ENCODE data around the gene RHBDD3.

Gene RHBDD3

DNA sequence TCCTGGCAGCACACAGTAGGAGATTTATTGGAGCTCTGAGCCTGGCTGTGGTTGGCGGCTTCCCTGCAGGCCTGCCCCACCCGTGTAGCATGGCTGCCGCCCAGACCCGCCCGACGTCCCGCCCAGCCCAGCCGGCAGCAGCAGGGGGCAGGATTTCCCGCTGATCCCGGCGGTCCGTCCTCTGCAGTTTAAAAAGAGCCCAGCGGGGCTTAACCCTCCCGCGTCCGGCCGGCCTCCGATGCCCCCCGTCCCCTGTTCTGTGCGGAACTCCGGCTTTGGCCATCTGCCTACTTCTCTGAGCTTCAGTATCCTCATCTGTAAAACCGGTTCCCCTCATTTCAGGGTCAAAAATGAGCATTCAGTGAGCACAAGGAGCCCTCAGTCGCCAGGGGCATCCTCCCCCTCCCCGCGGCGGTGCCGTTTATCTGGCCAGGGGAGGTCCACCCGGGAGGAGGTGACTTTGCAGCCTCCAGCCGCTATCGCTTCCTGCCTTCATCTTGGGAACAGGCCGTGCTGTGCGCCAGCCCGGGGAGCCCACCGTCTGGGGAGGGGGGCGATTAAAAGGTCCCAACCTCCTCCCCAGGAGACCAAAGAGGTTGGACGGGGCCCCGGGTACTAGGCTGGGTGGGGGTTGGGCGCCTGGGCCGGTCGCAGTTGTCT lies 38.5 kb upstream of the RHBDD3 start, which contains the start of gene GAS2L1:
Gene GAS2L1, plus strand, starts transcription at position 476 of the 660 bp plus-strand sequence. CDS start 1,456 bp downstream, outside the sequence.
- DNase-seq = peak in 1 of 2 donors; percentile 46

DNA sequence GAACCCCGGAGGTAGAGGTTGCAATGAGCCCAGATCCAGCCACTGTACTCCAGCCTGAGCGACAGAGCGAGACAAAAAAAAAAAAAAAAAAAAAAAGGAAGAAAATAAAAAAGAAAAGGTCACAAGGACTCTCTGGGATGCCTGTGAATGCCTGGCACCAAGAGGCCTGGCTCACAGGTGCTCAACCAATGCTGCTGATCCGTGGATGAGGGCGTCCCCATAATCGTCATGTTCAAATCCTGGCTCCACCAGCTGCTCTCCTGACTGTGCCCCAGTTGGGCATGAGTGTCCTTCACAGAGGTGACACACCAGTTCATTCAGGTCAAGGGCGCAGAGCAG lies 38.0 kb upstream of the RHBDD3 start:
- no peak for DNase-seq

DNA sequence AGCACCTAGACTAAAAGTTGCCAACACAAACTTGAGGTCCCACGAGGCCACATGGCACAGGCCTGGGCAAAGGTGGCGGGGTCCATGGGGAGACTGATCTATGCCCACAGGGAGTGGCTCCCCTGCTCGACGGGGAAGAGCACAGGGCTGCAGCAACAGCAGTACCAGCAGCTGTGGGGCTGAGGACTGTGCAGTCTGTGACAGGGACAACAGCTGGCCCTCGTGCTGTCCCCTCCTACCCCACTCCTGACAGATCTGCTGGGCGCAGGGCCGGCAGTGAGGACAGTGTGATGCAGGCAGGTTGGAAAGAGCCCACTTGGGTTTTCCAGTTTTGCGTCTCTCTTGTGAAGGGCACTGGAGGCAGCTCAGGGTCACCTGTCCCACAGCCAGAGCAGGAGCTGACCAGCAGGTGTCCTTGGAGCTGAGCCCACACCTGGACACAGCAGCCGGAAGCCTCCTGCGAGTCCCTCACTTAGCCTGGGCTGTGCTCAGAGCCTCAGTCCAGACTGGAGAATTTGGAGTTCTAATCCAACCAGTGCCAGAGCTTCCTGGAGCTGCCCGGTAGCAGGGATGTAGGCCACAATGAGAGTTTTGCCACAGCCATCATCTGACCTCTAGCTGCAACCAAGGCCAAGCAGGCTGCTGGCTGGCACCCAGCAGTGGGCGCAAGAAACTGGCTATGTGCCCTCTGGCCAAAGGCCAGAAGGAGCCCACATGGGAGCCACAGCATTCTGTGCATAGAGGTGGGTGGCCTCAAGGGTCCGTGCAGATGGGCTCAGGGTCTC lies 35.1 kb upstream of the RHBDD3 start:
- DNase-seq = no peak

DNA sequence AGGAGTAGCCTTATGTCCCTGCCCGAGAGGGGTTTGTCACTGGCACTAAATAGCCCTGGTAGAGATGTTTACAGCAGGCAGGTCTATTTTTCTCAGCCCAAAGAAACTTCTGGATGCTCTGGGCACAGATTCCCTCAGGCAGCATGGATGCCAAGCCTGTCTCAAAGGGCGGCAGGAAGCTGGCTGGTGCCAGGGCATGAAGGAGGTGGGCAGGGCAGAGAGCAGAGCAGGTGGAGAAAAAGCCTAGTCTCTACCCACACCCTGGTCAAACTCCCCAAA lies 34.6 kb upstream of the RHBDD3 start:
- DNase-seq = no peak

DNA sequence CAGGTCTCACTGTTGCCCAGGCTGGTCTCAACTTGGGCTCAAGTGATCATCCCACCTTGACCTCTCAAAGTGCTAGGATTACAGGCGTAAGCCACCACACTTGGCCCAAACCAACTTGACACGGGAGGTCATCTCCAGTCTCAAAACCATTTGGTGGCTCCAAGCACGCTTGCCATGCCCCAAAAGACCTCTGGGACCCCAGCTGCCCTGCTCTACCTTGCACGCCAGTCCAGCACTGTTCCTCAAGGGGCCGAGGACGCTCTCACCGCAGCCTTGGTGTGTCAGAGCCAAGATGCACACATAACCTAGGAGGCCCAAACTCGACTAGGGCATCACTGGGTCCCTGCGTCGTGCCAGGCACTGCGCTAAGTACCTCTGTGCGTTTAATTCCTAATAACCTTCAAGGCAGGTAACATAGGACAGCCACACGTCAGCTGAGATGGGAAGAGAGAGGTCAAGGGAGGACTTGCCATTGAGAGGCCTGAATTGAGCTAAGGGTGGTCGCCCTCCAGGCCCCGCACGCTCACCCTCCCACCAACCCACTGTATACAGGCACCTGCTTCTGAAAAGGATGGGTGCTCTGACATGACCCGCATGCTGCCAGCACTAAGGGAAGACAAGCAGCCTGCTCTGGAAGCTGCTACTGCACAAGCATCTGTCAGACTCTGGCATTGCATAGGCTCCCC lies 34.1 kb upstream of the RHBDD3 start:
- DNase-seq = no peak

DNA sequence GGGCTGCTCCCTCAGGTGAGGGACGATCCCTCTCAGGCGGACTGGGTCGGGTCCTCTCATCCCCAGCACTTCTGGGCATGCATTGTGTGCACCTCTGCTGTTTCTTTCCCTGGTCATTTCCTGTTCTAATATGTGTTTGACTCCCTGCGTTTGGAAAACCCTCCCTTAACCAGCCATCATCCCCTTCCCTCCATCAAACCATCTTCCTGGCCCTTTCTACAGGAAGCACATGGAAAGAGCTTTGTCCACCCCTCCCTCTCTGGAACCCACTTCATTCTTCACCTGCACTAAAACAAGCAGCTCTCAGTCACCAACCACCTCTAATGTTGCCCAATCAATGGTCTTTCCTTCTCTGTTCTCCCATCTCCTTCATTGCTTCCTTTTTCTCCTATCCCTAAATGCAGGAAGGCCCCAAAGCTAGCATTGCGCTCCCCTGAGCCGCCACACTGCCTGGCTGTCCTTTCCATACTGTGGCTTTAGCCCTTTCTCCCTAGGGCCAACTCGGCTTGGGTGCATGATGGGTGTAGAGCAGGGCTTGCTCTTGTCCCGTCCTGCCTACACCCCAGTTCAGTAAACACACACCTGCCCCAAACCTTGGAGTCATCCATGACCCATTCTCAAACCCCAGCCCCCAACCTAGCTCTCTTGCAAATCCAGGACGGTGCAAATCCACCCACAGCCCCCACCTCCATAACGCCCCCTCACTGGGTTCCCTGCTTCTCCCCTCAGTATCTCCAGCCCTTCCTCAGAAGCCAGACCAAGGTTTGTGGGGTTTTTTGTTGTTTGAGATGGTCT lies 33.2 kb upstream of the RHBDD3 start:
- DNase-seq = no peak

DNA sequence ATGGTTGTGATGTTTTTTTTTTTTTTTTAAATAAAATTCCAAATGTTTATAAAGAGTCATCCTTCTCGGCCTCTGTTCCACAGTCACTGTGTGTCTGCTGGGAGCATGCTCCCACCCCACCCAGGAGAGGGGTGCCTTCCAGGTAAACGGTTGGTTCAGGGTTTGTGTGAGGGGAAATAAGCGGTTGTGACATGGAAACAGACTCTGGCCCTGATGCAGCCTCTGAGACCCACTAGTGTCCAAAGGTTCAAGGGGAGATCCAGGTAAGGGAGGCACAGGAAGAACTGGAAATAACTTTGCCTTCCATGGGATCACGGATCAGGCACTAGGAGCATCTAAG lies 32.7 kb upstream of the RHBDD3 start:
- DNase-seq = no peak

DNA sequence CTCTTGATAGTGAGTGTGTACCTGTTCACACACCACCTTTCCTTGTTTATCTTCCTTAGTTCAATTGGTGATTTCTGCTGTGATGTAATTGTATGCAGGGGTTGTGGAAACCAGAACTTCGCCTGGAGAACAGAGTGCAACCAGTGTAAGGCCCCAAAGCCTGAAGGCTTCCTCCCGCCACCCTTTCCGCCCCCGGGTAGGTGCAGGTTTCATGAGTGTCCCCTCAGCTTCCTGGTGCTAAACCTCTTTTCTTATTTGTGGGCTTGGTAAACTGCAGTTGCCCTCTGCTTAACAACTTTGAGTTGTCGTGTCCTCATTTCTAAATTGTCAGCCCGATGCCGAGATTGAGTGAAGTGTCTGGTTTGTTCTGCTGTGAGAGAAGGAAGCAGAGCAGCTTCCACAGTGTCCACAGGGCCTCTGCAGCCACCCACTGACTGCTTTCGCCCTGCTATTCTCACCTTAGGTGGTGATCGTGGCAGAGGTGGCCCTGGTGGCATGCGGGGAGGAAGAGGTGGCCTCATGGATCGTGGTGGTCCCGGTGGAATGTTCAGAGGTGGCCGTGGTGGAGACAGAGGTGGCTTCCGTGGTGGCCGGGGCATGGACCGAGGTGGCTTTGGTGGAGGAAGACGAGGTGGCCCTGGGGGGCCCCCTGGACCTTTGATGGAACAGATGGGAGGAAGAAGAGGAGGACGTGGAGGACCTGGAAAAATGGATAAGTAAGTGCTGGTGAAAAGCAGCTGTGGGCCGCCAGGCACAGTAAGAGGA lies 31.5 kb upstream of the RHBDD3 start:
- DNase-seq = no peak

DNA sequence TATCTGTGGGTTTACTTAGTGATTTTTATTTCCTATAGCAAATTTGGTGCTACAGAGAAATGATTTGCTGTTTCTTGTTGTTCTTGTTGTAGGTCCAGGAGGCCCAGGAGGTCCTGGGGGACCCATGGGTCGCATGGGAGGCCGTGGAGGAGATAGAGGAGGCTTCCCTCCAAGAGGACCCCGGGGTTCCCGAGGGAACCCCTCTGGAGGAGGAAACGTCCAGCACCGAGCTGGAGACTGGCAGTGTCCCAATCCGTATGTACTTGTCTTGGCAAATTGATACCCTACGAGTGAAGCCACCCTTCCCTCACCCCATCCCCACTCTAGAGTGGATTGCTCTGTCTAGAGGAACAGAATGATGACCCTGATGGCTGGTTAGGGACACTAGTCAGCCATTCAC lies 30.9 kb upstream of the RHBDD3 start:
- no peak for DNase-seq

DNA sequence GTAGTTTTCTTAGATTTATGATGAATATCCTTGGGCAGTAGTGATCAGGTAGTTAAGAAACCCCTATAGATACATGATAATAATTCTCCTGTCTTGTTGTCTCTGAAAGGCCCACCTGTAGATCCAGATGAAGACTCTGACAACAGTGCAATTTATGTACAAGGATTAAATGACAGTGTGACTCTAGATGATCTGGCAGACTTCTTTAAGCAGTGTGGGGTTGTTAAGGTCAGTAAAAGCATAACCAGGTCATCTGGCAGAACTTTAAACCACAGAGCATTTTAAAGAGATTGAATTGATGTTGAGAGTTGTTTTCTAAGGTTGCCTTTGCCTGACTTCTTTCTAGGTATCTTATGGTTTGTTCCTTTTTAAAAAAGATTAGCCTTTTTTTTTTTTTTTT lies 24.6 kb upstream of the RHBDD3 start:
- no peak for DNase-seq

DNA sequence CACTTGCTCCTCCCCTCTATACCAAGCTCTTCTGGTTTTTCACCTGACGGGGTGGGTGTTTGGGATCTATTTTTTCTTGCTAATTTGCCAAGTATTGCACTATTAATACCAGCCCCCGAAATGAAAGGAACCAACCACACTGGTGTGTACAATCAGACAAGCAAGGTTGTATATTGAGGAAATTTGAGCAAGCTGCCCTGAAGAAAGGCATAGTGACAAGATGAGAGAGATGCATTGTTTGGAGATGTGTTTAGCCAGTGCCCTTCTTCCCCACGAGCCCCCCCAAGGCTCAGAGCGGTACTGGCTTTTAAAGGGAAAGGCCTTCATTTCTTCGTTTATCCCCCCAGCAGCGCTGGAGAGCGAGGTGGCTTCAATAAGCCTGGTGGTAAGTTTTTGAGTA lies 23.4 kb upstream of the RHBDD3 start:
- DNase-seq = no peak

DNA sequence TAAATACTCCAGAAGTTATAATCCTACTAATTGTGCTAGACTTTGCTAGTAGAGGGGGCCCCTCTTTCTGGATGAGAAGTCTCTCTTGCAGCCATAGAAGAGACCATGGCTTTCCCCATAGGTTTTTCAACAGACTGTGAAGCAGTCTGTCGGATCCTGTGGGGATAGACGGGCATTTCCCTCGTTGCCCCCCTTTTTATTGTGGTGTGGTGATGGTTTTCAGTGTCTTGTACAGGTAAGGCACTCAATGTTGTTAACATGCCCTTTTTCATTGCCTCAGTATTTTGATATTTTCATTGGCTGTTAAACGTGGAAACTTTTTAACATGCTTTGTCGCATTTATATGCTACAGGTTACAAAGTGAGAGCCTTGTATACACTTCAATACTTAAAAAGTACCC lies 22.3 kb upstream of the RHBDD3 start:
- DNase-seq = no peak

DNA sequence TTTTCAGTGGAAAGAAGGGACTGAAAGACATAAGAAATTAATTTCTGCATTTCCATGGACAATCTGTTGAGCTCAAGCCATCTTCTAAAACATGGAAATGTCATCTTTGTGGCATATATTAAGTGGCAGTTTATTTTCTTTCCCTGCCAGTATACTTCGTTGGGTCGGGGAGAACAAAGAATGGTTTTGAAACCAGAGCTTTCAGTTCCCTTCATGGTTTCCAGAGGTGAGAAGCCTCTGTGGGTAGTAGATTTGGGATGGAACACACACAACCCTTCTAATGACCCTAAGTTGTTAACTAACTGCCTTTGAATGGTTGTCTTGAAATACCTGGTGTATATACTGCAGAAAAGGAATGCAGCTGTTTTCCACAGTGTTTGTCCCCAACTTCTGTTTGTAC lies 21.1 kb upstream of the RHBDD3 start:
- DNase-seq = no peak

DNA sequence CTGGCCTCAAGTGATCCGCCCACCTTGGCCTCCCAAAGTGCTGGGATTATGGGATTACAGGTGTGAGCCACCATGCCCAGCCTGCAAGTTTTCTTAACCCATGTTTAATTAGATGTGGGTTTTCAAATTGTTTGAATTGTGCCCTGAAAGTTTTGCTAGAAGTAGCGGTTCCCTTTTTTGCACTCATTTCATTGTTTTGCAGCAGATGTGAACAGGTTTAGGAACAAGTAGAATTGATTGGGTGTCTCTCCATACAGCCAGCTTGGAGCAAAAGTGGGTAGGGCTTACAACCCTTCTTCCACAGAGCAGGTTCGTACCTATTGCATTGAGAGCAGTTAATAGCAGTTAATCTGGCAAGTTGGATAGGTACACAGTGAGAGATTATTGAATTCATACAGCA lies 16.4 kb upstream of the RHBDD3 start:
- no peak for DNase-seq

DNA sequence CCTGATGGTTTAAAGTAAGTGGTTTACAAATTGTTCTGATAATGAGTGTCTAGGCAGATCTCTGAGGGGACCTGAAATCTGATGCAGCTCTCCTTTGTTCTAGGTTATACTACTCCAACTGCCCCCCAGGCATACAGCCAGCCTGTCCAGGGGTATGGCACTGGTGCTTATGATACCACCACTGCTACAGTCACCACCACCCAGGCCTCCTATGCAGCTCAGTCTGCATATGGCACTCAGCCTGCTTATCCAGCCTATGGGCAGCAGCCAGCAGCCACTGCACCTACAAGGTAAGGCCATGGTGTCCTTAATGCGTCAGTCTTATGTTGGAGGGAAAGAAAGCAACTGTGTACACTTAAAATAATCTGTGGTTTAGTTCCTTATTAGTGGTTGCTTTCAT lies 10.1 kb upstream of the RHBDD3 start:
- DNase-seq = no peak

DNA sequence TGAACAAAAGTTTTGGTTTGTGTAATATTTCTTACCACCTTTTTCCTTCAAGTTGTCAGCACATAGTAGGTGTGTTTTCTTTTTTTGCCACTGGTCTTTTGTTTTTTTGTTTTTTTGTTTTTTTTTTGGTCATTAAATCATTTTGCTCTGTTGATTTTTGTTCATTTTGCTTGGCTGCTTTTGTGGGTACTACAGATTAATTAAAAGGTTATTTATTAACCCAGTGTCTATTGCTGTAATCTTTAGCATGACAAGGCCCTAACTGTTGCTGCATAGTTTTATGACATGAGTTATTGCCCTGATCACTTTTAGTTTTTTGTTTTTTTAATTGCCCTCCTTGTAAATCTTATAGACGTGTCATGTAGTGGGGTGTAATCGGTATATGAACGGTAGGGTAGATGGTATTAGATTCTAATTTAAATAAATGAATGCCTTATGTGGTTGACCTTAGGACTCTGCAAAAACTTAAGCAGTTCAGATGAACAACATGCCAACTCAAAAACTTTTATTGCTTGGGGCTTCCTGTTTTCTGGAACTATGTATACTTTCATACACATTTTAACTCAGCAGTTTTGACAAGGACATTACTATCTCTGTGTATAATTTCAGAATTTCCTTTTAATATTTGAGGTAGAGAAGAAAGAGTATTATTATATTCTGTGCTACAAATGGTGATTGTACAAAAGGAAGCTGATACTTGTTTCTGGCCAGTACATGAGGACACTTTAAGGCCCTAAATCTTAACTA lies 8.2 kb upstream of the RHBDD3 start:
- DNase-seq = no peak

DNA sequence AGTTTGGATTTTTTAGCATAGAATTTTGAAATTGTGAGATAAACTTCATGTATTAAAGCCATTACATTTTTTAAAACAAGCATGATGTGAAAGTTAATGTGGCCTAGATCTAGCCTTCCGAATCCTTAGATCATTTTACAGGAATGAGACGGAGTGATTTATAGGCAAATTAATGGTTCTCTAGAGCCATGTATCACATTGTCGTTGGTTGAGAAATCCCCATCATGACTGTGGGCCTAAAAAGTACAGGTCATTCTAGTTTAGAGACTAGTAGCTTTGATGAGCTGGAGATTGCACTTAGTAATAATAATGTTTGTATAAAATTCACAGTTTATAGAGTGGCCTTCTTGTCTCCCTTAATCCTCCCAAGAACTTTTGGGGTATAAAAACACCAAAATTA lies 7.4 kb upstream of the RHBDD3 start:
- DNase-seq = no peak

DNA sequence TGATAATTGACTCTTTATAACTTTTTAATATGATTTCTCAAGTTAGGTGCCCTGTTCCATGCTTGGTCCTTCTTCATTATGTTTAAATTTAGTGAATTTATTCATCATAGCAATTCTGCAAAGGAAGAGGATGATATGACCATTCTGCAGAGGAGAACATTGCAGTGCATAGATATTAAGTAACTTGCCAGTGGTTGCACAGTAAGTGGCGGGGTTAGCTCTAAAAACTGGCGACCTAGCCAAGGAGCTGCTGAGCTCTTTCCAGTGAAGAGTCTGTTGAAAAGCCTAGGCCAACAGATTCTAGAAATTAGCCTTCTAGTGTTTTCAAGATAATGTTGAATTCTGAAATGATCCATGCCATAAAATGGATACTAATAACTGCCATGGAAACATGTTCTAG lies 4.8 kb upstream of the RHBDD3 start:
- no peak for DNase-seq

DNA sequence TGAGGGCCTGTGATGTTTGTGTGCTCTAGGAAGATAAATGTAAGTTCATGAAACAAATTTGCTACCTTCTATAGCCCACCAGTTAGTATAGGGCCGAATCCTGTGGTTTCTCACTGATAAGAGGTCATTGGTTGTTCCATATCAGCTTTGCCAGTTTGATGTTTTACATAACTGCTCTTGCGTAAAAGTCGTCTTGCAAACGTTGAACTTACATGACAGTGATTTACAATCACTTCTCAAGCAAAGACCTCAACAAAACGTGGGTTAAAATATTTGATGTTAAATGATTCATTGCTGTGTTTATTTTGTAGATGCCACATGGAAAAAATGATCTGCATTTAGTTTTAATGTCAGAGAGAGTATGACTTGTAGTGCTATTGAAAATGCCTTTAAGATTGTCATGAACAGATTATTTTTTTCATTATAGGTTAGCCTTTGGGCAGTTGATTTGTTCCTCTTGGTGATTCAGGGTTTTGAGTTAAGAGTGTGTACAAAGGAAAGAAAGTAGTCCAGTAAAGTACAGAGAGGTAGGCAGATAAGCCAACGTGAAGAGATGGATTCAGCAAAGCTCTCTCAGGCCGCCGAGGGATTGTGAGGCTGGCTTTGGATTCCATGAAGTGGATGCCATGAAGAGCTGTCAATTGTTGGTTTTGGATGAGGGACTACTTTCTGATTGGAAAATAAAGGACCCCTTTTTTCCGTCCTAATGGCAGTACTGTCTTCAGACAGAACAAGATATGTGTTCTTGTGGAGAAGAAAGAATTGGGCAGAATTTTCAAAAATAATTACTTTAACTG lies 2.9 kb upstream of the RHBDD3 start:
- DNase-seq = no peak

DNA sequence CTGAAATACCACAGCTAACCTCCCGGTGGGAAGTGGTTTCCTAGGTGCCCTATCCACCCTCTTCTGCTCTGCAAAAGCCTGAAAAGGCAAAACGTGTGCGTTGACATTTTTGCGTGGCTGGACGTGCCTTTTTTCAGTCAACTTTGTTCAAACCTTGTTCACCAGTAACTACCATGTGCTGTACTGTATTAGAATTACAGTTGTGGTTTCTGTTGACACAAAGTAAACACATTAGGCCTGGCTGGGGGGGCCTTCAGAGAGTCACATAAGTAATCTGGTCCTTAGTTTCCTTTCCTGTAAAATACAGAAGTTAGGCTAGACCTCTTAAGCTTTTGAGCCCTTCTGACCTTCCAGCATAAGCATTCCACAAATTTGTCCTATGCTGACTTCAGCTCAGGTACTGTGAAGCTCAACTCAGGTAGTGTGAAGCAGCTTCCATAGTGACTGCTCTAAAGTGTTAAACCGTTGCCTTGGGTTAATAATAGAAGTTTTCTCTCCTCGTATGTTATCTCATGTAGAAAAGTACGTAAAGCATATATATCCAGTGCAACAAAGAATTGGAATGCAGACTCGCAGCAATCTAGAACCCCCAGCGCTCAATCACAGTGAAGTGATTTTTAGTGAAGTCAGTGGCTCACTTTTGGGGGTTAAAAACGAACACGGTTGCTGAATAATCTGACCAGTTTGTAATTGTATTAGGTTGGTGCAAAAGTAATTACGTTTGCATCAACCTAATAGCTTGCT lies 2.1 kb upstream of the RHBDD3 start:
- DNase-seq = no peak

DNA sequence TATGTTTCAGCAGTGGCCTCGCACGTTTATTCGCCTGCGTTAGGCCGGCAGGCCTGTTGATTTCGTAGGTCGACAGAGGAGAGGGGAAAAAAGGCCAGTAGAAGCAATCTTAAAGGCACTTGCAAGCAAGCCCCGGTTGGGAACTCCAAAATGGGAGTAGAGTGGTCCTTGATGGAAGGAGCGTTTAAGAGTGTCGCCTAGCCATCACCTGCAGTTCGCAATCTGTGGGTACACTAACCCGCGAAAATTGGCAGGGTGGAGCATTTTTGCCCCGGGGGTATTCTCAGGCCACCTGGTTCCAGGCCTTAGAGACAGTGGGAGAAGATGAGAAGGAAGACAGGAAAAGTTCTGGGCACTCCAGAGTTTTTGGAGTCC lies 1.4 kb upstream of the RHBDD3 start:
- no peak for DNase-seq
